IMR-90 (cell line): Measurements from ENCODE around the gene KRTAP20-2. TPM values are rescaled to one million over a fixed set of nuclear protein-coding genes. Genes with fewer than 3 reads are reported as not detected.

Source experiments
- ATAC-seq: fragments of 200-7000 bp; cut with Tn5 transposase; 2 replicates; pipeline ENCODE4 v1.9.1; 2020; ENCODE audit warnings: low read depth, mild to moderate bottlenecking, moderate library complexity
- BruUV-seq: library from RNA; stranded (reverse); fragments of 400-500 nt; replicated peaks from 2 replicates; lab custom pipeline; 2021; lab: Mats Ljungman, UMichigan
- CTCF ChIA-PET: fragments of 300-600 bp; formaldehyde crosslinking; extraction: SDS; loops from one replicate; lab custom pipeline; 2021; ENCODE audit warnings: antibody characterized with exemption; lab: Yijun Ruan, JAX
- POLR2A ChIA-PET: fragments of 300-600 bp; sonication (Branson Sonifier 250); formaldehyde crosslinking; loops from one replicate; lab custom pipeline; 2022; ENCODE audit warnings: antibody characterized with exemption; ENCODE audit not compliant: unreplicated experiment; lab: Charles Lee
- DNase-seq: peaks from one replicate; pipeline ENCODE4 v3.0.0; 2013
- H2AFZ ChIP-seq: replicated peaks from 2 replicates; pipeline ENCODE3; 2013; ENCODE audit warnings: low read length, mild to moderate bottlenecking; ENCODE audit not compliant: poor library complexity
- H2AK5ac ChIP-seq: 2 replicates; pipeline ENCODE4 v1.6.1; 2013; ENCODE audit warnings: low read depth, low read length, inconsistent platforms
- H2AK9ac ChIP-seq: replicated peaks from 2 replicates; pipeline ENCODE3; 2013; ENCODE audit warnings: mild to moderate bottlenecking, low read depth, low read length, moderate library complexity; ENCODE audit not compliant: poor library complexity
- H2BK120ac ChIP-seq: 2 replicates; pipeline ENCODE4 v1.6.1; 2013; ENCODE audit warnings: low read depth, low read length, inconsistent platforms
- H2BK15ac ChIP-seq: 3 replicates; pipeline ENCODE4 v1.6.1; 2013; ENCODE audit warnings: low read depth, low read length, inconsistent platforms
- H2BK20ac ChIP-seq: 2 replicates; pipeline ENCODE4 v1.6.1; 2013; ENCODE audit warnings: low read depth, mild to moderate bottlenecking, inconsistent platforms, low read length, moderate library complexity
- H2BK5ac ChIP-seq: 2 replicates; pipeline ENCODE4 v1.6.1; 2013; ENCODE audit warnings: mild to moderate bottlenecking, low read depth, low read length, inconsistent platforms; ENCODE audit not compliant: poor library complexity, severe bottlenecking
- H3K14ac ChIP-seq: replicated peaks from 2 replicates; pipeline ENCODE4 v1.6.1; 2013; ENCODE audit warnings: low read depth, low read length, inconsistent platforms
- H3K18ac ChIP-seq: 2 replicates; pipeline ENCODE4 v1.6.1; 2013; ENCODE audit warnings: low read depth, low read length, control low read depth
- H3K23ac ChIP-seq: 2 replicates; pipeline ENCODE4 v1.6.1; 2013; ENCODE audit warnings: low read depth, low read length, inconsistent platforms
- H3K27ac ChIP-seq: 2 replicates; pipeline ENCODE4 v1.5.1; 2013; ENCODE audit warnings: mild to moderate bottlenecking, control low read depth, low read length; ENCODE audit not compliant: insufficient read depth
- H3K27me3 ChIP-seq: 2 replicates; pipeline ENCODE4 v1.6.1; 2013; ENCODE audit warnings: low read length; ENCODE audit not compliant: control insufficient read depth, insufficient read depth
- H3K36me3 ChIP-seq: 2 replicates; pipeline ENCODE4 v1.6.1; 2013; ENCODE audit warnings: low read length, mixed read lengths; ENCODE audit not compliant: control insufficient read depth, insufficient read depth
- H3K4ac ChIP-seq: 2 replicates; pipeline ENCODE4 v1.6.1; 2013; ENCODE audit warnings: low read depth, low read length, inconsistent platforms
- H3K4me1 ChIP-seq: 2 replicates; pipeline ENCODE4 v1.6.1; 2013; ENCODE audit warnings: low read length, mixed read lengths; ENCODE audit not compliant: control insufficient read depth, insufficient read depth
- H3K4me2 ChIP-seq: 2 replicates; pipeline ENCODE4 v1.6.1; 2013; ENCODE audit warnings: low read depth, mild to moderate bottlenecking, control low read depth, low read length, moderate library complexity
- H3K4me3 ChIP-seq: 2 replicates; pipeline ENCODE4 v1.5.1; 2013; ENCODE audit warnings: low read depth, mild to moderate bottlenecking, control low read depth, low read length, moderate library complexity; ENCODE audit not compliant: insufficient read depth
- H3K56ac ChIP-seq: 2 replicates; pipeline ENCODE4 v1.6.1; 2013; ENCODE audit warnings: low read length, inconsistent platforms; ENCODE audit not compliant: insufficient read depth; ENCODE audit errors: extremely low read depth
- H3K79me1 ChIP-seq, 2 experiments: 2 replicates each; pipeline ENCODE4 v1.6.1; 2013; ENCODE audit warnings: low read length in 2 of 2, inconsistent platforms in 1 of 2, low read depth in 1 of 2
- H3K9ac ChIP-seq: 2 replicates; pipeline ENCODE4 v1.6.1; 2013; ENCODE audit warnings: low read depth, low read length, control low read depth
- H3K9me1 ChIP-seq: 2 replicates; pipeline ENCODE4 v1.6.1; 2013; ENCODE audit warnings: low read length, inconsistent platforms; ENCODE audit not compliant: insufficient read depth
- H3K9me3 ChIP-seq: 2 replicates; pipeline ENCODE4 v1.6.1; 2013; ENCODE audit warnings: low read length; ENCODE audit not compliant: control insufficient read depth, insufficient read depth
- H4K20me1 ChIP-seq: 2 replicates; pipeline ENCODE4 v1.6.1; 2013; ENCODE audit warnings: low read length, inconsistent platforms; ENCODE audit not compliant: insufficient read depth
- H4K5ac ChIP-seq: 2 replicates; pipeline ENCODE4 v1.6.1; 2013; ENCODE audit warnings: mild to moderate bottlenecking, low read depth, low read length, control low read depth
- H4K8ac ChIP-seq, 2 experiments: 2 replicates each; pipeline ENCODE4 v1.6.1; 2013; ENCODE audit warnings: low read depth in 2 of 2, low read length in 2 of 2, control low read depth in 1 of 2, inconsistent platforms in 1 of 2
- H4K91ac ChIP-seq: 2 replicates; pipeline ENCODE4 v1.6.1; 2013; ENCODE audit warnings: low read depth, low read length, inconsistent platforms; ENCODE audit not compliant: insufficient read depth
- BHLHE40 ChIP-seq: fragments of 150-350 bp; IDR thresholded peaks from 2 replicates; pipeline ENCODE4 v1.6.1; 2016; ENCODE audit warnings: mild to moderate bottlenecking, low read depth, low read length
- CHD1 ChIP-seq: IDR thresholded peaks from 2 replicates; pipeline ENCODE4 v1.6.1; 2012; ENCODE audit warnings: low read depth, low read length, improper control_type of control experiment
- ELK1 ChIP-seq: fragments of 150-350 bp; IDR thresholded peaks from 2 replicates; pipeline ENCODE4 v1.6.1; 2016; ENCODE audit warnings: low read depth, mild to moderate bottlenecking, low read length, moderate library complexity, borderline replicate concordance
- FOS ChIP-seq: fragments of 150-350 bp; IDR thresholded peaks from 2 replicates; pipeline ENCODE4 v1.6.1; 2016; ENCODE audit warnings: low read depth, low read length
- MAZ ChIP-seq: IDR thresholded peaks from 2 replicates; pipeline ENCODE4 v1.6.1; 2012; ENCODE audit warnings: low read depth, mild to moderate bottlenecking, low read length, improper control_type of control experiment, moderate library complexity, borderline replicate concordance
- RAD21 ChIP-seq: IDR thresholded peaks from 2 replicates; pipeline ENCODE4 v1.6.1; 2012; ENCODE audit warnings: low read length, improper control_type of control experiment
- RCOR1 ChIP-seq: IDR thresholded peaks from 2 replicates; pipeline ENCODE4 v1.6.1; 2012; ENCODE audit warnings: mild to moderate bottlenecking, low read length, improper control_type of control experiment; ENCODE audit not compliant: insufficient replicate concordance
- RFX5 ChIP-seq: IDR thresholded peaks from 2 replicates; pipeline ENCODE4 v1.8.0; 2012; ENCODE audit warnings: low read depth, mild to moderate bottlenecking, low read length, moderate library complexity
- SMC3 ChIP-seq: fragments of 150-350 bp; IDR thresholded peaks from 2 replicates; pipeline ENCODE4 v1.6.1; 2016; ENCODE audit warnings: low read depth, mild to moderate bottlenecking, antibody characterized with exemption, low read length, moderate library complexity
- WGBS, 2 experiments: methylation state at CpG; one replicate each; pipeline versions ENCODE4 v1.1.5 to v1.1.7; 2013; ENCODE audit warnings: missing lambda C conversion rate in 2 of 2; ENCODE audit not compliant: insufficient read length in 1 of 2; ENCODE audit errors: extremely low coverage in 2 of 2; 5-methylcytosine and 5-hydroxymethylcytosine counted together
- dilution Hi-C: fragments of 300-500 bp; cut with HindIII; formaldehyde crosslinking; loops from one replicate; pipeline ENCODE4 v1.14.3; 2018; ENCODE audit warnings: low sequenced_read_pairs; ENCODE audit not compliant: unreplicated experiment
- in situ Hi-C: fragments of 300-500 bp; cut with MboI; formaldehyde crosslinking; loops from 3 replicates; pipeline ENCODE4 v1.14.3; 2019; ENCODE audit warnings: low sequenced_read_pairs, inconsistent platforms, mixed read lengths
- intact Hi-C: fragments of 100-400 bp; cut with micrococcal nuclease; formaldehyde crosslinking; loops from 2 replicates; pipeline ENCODE4 v1.10.0; 2022
- polyA plus RNA-seq, 3 experiments: library from polyadenylated mRNA; depleted of rRNA; stranded (reverse); fragments of >200 nt; gene quantifications; 2 replicates each; pipeline ENCODE4 v1.2.3, GENCODE V29; 2012; ENCODE audit warnings: low replicate concordance in 1 of 3
- total RNA-seq: library from RNA; depleted of rRNA; stranded (reverse); fragments of >200 nt; gene quantifications from 2 replicates; pipeline ENCODE4 v1.2.3, GENCODE V29; 2012

KRTAP20-2 gene
- total and polyA plus RNA-seq, 2 of the 4 experiments (the other 2 are of a cell fraction): not detected

- Histone ChIP-seq H4K20me1 (no peaks in the 10 kb centered on the region), H3K79me1 (no peaks in the 10 kb centered on the region), H3K27me3 (no peaks in the 10 kb centered on the region), H3K23ac (no peak overlapping the region), H2BK5ac (no peak overlapping the region), H4K5ac (no peak overlapping the region), H3K36me3 (no peaks in the 10 kb centered on the region), H2AK9ac (no peak overlapping the region), H4K8ac (no peak overlapping the region), H2AFZ (no peak overlapping the region), H3K4me2 (no peak overlapping the region), H3K18ac (no peak overlapping the region), H4K91ac (no peak overlapping the region), H2BK120ac (no peak overlapping the region), H3K56ac (no peak overlapping the region), H3K4me1 (no peaks in the 10 kb centered on the region), H3K9me1 (no peaks in the 10 kb centered on the region), H2BK20ac (no peak overlapping the region), H3K14ac (no peak overlapping the region), H3K27ac (no peak overlapping the region), H3K4me3 (no peak overlapping the region), H3K4ac (no peak overlapping the region), H3K9me3 (peaks cover 19% of the 10 kb centered on the region), H3K9ac (no peak overlapping the region), H2BK15ac (no peak overlapping the region), H2AK5ac (no peak overlapping the region)
- DNase-seq (no peak), ATAC-seq (no peak)
- CTCF ChIA-PET: no interaction called here
- dilution Hi-C loops: no loop called here
- POLR2A ChIA-PET: no interaction called here
- in situ Hi-C loops: no loop called here
- no peak for TF ChIP-seq RCOR1
- TF ChIP-seq SMC3: no peak
- no peak for TF ChIP-seq CHD1
- no peak for TF ChIP-seq BHLHE40
- TF ChIP-seq RAD21: no peak
- TF ChIP-seq FOS: no peak
- TF ChIP-seq MAZ: no peak
- no peak for TF ChIP-seq RFX5
- no peak for TF ChIP-seq ELK1
- WGBS, 2 experiments: 21% methylated on average over 2 of the region's 4 CpGs; no CpG with 5 or more reads in 1 of the 2 experiments
- BruUV-seq: no TSS peak
- intact Hi-C loops: no loop called here
These were observed 9.4 kb upstream of the KRTAP20-2 start for GRCh38 chr21:30625449-30626165.
